IMR-90 (cell line): ENCODE results near the gene ROMO1.

Experiments used
- BHLHE40 ChIP-seq: fragments of 150-350 bp; IDR thresholded peaks from 2 replicates; pipeline ENCODE4 v1.6.1; 2016; ENCODE audit warnings: mild to moderate bottlenecking, low read depth, low read length
- FOS ChIP-seq: fragments of 150-350 bp; IDR thresholded peaks from 2 replicates; pipeline ENCODE4 v1.6.1; 2016; ENCODE audit warnings: low read depth, low read length
- MAFK ChIP-seq: IDR thresholded peaks from 2 replicates; pipeline ENCODE4 v1.6.1; 2012; ENCODE audit warnings: low read depth, low read length, improper control_type of control experiment
- MXI1 ChIP-seq: IDR thresholded peaks from 2 replicates; pipeline ENCODE4 v1.6.1; 2012; ENCODE audit warnings: low read depth, mild to moderate bottlenecking, low read length, moderate library complexity, borderline replicate concordance
- NFE2L2 ChIP-seq: fragments of 150-350 bp; IDR thresholded peaks from 2 replicates; pipeline ENCODE4 v1.6.1; 2016; ENCODE audit warnings: low read depth, mild to moderate bottlenecking, low read length
- POLR2A ChIP-seq: IDR thresholded peaks from 2 replicates; pipeline ENCODE4 v1.6.1; 2012; ENCODE audit warnings: mild to moderate bottlenecking, low read depth, low read length
- RAD21 ChIP-seq: IDR thresholded peaks from 2 replicates; pipeline ENCODE4 v1.6.1; 2012; ENCODE audit warnings: low read length, improper control_type of control experiment
- RCOR1 ChIP-seq: IDR thresholded peaks from 2 replicates; pipeline ENCODE4 v1.6.1; 2012; ENCODE audit warnings: mild to moderate bottlenecking, low read length, improper control_type of control experiment; ENCODE audit not compliant: insufficient replicate concordance
- RFX5 ChIP-seq: IDR thresholded peaks from 2 replicates; pipeline ENCODE4 v1.8.0; 2012; ENCODE audit warnings: low read depth, mild to moderate bottlenecking, low read length, moderate library complexity
- TF ChIP-seq, protein P1 (sequence below): conservative IDR thresholded peaks from 2 replicates; pipeline ENCODE4 v1.5.1; 2012; ENCODE audit warnings: mild to moderate bottlenecking, low read depth, low read length, improper control_type of control experiment

DNA sequence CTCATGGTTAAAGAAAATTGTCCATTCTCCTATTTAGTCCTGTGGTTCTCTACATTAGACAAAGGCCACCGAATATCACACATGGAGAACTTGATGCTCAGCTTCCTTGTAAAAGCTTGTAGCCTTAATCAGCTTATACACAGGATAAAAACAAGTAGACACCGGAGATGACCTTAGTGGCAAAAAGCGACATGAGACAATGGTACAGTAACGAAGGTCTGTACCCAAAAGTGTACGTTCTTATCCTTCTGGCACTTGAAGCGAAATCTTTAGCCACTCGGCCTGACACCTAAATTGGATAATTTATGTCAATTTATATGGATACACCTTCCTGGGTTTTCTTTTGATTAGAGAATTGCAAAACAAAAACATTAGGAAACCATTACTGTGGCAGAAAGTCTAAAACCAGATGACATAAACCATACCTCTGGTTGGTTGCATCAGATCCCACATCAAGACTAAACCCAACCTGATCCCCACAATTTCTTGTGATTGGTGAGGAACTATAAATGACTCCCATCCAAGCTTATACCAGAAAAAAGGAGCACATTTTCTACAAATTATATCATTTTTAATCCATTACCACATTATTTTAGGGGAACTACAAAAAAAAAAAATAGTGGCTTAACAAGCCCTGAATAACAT lies 36.7 kb downstream of the ROMO1 start:
- TF ChIP-seq MXI1, result no peak
- TF ChIP-seq POLR2A, result no peak
- TF ChIP-seq, protein P1, sequence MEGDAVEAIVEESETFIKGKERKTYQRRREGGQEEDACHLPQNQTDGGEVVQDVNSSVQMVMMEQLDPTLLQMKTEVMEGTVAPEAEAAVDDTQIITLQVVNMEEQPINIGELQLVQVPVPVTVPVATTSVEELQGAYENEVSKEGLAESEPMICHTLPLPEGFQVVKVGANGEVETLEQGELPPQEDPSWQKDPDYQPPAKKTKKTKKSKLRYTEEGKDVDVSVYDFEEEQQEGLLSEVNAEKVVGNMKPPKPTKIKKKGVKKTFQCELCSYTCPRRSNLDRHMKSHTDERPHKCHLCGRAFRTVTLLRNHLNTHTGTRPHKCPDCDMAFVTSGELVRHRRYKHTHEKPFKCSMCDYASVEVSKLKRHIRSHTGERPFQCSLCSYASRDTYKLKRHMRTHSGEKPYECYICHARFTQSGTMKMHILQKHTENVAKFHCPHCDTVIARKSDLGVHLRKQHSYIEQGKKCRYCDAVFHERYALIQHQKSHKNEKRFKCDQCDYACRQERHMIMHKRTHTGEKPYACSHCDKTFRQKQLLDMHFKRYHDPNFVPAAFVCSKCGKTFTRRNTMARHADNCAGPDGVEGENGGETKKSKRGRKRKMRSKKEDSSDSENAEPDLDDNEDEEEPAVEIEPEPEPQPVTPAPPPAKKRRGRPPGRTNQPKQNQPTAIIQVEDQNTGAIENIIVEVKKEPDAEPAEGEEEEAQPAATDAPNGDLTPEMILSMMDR, result no peak
- TF ChIP-seq RAD21, result no peak
- TF ChIP-seq RCOR1, result no peak
- TF ChIP-seq MAFK, result no peak
- no peak for TF ChIP-seq FOS
- TF ChIP-seq BHLHE40, result no peak
- TF ChIP-seq NFE2L2, result no peak
- no peak for TF ChIP-seq RFX5
